Activated naive CD8-positive, alpha-beta T cell treated with anti-CD3 and anti-CD28 coated beads, Interleukin-2, amount 50 U/mL, for 16 hours (primary cell): ENCODE data around the gene TEAD4.

Experiments
- DNase-seq: peaks from one replicate; pipeline ENCODE4 v3.0.0-alpha.2; 2020; ENCODE audit warnings: low read depth, low spot score

Gene TEAD4

GRCh38 chr12:3032161-3032560 lies 73.0 kb downstream of the TEAD4 start:
- no peak for DNase-seq

- DNase-seq: no peak
Measured at GRCh38 chr12:3032770-3033538, 73.8 kb downstream of the TEAD4 start.

- DNase-seq: no peak
Measured at GRCh38 chr12:3033539-3033867, 74.3 kb downstream of the TEAD4 start.

DNA sequence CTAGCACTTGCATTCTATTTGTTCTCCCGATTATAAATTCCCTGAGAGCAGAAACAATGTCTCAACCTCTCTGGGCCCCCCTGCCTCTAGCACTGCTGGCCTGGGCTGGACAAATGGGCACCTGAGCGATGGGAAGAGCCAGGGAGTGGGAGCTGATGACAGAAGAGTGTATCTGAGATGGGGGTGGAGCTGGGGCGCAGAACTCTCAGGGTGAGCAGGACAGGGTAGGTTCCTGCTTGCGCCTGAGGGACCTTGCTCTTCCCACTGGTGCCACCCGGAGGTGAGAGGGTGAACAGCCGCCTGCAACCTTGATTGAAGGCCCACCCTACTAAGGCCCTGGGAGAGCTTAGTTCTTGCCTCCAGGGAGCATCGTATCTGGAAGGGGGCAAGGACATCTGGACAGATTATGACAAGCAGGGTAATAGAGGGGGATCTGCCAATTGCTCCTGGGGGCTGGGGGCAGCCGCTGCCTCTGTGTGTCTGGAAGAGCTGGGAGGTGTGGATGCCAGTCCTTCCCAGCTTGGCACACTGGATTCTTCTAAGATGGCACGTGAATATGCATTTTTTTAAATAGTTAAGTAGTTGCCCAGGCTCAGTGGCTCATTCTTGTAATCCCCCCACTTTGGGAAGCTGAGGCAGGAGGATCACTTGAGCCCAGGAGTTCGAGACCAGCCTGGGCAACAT lies 75.0 kb downstream of the TEAD4 start:
- no peak for DNase-seq

GRCh38 chr12:3035171-3035570 lies 76.0 kb downstream of the TEAD4 start:
- no peak for DNase-seq

- DNase-seq: no peak
Measured at GRCh38 chr12:3035815-3036702, 76.9 kb downstream of the TEAD4 start.

DNA sequence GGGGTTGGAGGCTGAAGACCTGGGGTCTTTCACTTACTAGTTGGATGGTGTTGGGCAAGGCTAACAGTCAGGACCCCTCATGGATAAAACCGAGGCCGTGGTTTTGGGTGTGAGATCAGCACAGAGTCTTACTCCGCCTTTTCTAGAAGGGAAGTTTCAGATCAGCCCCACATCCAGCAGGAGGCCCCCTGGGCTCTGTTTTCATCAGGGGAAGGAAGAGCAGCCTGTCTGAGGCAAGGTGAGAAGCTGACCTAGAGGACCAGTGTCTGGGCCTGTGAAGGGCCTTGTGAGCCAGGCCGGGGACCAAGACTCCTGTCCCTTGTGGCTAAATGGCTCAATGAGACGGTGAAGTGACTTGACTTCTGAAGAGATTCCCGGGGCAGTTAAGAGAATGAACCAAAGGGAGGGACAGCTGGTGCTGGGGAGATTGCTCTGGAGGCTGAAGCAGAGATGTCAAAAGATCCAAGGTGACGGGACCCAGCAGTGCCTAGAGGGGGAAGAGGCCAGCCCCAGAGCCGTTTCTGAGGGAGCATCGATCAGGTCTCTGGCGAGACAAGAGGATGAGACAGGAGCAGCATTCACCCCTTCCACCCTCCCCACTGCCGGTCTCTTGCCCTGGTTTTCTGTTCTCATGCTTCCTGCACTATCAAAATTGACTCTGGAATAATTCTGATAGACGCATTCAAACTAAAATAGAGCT lies 77.9 kb downstream of the TEAD4 start:
- DNase-seq: no peak

GRCh38 chr12:3038166-3038565 lies 79.0 kb downstream of the TEAD4 start:
- DNase-seq: no peak

DNA sequence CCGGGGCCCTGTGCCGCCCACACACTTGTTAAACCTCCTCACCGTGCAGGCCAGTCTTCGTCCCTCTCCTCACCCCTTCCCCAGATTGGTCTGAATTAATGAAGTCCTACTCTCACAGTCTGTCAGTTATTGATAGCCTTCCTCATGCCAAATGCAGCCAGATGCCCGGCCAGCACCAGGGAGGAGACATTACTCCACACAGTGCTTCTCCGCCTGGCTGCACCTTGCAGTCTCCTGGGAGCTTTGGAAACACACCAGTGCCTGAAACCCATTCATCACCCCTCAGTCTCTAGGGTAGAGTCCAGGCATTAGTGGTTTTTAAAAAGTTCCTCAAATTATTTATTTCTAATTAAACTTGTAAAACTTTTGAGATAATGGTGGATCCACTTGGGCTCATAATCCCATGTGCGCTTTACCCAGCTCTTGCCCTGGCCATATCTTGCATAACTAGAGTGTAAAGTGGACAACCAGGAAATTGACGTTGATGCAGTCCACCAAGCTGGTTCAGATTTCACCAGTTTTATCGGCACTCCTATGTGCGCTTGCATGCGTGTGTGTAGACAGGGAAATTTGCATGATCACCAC lies 79.8 kb downstream of the TEAD4 start:
- DNase-seq: no peak

DNA sequence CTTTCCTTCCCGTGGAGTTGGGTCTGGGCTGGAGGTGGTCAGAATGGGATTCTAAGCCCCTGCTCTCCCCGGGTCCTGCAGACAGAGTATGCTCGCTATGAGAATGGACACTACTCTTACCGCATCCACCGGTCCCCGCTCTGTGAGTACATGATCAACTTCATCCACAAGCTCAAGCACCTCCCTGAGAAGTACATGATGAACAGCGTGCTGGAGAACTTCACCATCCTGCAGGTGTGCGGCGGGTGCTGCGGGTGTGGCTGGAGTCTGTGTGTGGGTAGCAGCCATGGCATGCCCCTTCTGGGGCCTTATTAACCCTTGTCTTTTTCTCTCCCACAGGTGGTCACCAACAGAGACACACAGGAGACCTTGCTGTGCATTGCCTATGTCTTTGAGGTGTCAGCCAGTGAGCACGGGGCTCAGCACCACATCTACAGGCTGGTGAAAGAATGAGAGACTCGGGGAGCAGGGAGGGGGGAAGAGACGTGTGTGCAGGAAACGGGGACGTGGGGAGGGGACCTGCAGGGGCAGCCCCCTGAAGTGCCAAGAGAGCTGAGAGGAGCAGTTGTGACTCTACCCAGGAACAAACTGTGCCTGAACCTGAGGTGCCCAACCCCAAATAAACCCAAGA lies 80.9 kb downstream of the TEAD4 start:
- DNase-seq: no peak

DNA sequence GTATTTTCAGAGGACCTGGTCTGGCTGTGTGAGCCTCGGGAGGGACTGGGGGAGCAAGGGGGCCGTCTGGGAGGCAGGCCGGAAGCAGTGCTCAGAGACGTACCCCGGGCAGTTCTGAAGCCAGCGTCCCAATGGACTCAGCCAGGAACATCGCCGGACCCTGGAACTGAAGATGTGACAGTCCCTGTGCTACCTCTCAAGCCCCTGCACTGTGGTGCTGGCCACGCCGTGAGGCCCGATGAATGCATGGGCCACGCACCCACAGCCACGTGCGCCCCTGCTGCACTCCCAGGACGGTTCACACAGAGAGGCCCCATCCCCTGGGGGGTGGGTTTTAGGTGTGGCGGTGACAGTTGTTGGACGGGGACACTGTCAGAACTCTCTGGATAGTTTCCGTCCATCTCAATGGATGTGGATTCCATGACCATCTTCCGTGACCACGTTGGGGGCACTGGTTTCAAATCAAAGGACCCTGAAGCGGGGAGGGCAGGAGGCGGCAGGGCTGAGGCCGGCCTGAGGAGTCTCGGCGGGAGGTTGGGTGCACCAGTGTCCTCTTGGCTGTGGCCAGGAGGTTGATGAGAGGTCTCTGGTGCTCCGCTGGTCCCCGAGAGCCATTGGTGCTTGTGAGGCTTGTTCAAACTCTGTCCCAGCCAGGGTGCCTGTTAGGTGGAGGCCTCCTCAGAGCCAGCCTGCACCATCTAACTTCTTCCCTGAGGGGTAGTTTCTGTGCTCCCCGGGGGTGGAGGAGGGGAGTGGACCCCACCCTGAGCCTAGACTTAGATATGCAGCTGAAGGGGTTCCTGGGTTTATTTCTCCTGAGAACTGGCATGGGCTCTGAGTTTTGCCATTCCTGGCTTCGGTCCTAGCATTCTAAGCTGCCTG lies 81.7 kb downstream of the TEAD4 start:
- DNase-seq: no peak

GRCh38 chr12:3041558-3042164 lies 82.5 kb downstream of the TEAD4 start:
- no peak for DNase-seq

DNA sequence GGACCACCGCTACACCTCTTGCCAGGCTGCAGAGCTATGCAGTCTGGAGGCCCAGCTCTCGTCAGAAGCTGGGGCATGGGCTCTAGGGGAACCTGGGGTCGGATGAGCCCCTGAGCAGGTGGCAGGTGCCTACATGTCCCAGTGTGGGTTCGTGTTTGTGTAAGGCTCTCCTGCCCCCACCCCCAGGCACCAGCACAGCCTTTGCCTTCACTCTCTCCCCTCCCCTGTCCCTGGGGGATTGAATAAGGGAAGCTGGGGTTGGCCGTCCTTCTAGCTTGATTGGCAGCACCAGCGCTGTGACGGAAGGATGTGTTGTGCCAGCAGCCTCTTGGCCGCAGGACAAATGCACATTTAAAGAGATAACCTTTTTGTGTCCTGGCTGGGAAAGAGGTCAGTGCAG lies 83.2 kb downstream of the TEAD4 start:
- DNase-seq: no peak

DNA sequence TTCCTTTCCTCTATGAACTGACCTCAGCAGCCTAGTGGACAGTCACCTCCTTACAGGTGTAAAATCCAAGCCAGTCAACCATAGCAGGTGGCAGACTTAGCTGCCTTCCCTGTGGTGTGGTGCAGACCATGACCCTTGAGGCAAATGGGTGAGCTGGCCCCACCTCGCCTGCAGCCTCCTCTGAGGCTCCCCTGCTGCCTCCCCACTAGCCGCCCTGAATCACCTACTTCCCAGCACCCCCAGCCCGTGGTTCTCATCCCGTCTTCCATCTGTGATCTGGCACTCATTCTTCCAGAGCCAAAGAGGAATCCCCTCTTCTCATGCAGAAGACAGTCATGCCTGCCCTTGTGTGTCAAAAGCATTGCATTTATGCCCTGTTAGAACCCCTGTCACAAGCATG lies 83.6 kb downstream of the TEAD4 start:
- DNase-seq: no peak

GRCh38 chr12:3043406-3043805 lies 84.2 kb downstream of the TEAD4 start:
- no peak for DNase-seq

DNA sequence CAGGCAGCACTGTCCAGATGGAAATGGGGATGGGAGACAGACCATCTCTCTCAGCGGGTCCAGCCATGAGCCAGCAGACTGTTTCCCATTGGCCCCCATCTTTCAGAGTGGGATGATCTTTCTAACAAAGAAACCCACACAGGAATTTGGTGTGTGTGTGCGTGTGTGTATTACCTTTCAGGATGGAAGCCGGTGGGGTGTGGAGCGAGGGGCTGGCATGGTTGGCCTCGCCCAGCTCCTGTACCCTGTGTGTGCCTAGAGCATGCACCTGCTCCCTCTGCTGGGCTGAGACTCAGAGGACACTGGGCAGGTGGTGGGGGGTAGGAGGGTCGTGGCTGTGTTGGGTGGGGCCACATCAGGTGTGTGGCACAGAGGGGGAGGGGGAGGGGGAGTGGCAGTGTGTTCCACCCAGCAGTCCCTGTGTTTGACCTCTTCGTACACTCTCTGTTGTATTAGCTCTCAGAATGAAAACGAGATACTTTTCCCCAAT lies 85.0 kb downstream of the TEAD4 start:
- DNase-seq: no peak

- DNase-seq: no peak
Measured at GRCh38 chr12:3045494-3045893, 86.3 kb downstream of the TEAD4 start.

GRCh38 chr12:3045989-3046388 lies 86.8 kb downstream of the TEAD4 start:
- no peak for DNase-seq

DNA sequence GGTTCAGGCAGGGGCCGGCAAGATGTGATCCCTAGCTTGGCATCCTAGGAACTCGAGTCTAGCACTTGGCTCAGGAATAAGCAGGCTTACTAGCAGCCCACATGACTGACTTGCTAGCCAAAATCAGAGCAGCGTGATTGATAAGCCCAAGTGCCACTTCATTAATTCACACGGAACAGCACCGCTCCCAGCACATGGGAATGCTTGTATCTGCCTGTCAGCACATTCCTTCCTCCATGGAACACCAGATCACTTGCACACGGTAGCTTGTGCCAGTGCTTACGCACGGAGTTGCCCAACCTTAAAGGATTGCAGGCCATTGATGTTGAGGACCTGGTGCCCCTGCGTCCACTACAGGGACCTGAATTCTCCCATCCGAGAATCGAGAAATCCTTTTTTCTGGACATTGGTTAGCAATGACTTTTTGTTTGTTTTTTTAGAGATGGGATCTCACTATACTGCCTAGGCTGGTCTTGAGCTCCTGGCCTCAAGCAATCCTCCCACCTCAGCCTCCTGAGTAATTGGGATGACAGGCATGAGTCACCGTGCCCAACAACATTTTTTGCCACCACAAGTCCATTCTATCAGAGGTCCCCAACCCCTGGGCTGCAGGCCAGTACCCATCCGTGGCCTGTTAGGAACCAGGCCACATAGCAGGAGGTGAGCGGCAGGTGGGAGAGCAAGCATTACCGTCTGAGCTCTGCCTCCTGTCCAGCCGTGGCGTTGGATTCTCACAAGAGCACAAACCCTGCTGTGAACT lies 87.4 kb downstream of the TEAD4 start:
- DNase-seq: no peak
